WI38 (cell line): Measurements from ENCODE around the gene MMD.
"Not testable (repeated sequence)": the region's sequence is repeated elsewhere in the genome, so short reads cannot be mapped to it uniquely, and the experiment has no call there.

ENCODE experiments used
- H3K4me3 ChIP-seq: 2 replicates; pipeline ENCODE4 v1.5.1; 2011; ENCODE audit warnings: low read depth, mild to moderate bottlenecking, control low read depth, low read length
- CTCF ChIP-seq: IDR thresholded peaks from 2 replicates; pipeline ENCODE4 v1.5.1; 2012; ENCODE audit warnings: low read depth, mild to moderate bottlenecking, control low read depth, low read length

The MMD gene

GRCh38 chr17:55434721-55435120 is 13.1 kb upstream of the MMD start:
- TF ChIP-seq CTCF: no peak
- H3K4me3 ChIP-seq: no peak overlapping the region

GRCh38 chr17:55433629-55434422 is 12.2 kb upstream of the MMD start:
- H3K4me3 ChIP-seq: no peak overlapping the region; the same call in 1 of the 2 replicates
- no peak for TF ChIP-seq CTCF

GRCh38 chr17:55433029-55433628 is 11.5 kb upstream of the MMD start:
- TF ChIP-seq CTCF: no peak
- H3K4me3 ChIP-seq: no peak overlapping the region; the same call in 1 of the 2 replicates

- H3K4me3 ChIP-seq: no peak overlapping the region
- TF ChIP-seq CTCF: no peak
Measured at GRCh38 chr17:55432358-55433028, 10.9 kb upstream of the MMD start.

GRCh38 chr17:55431914-55432313 is 10.3 kb upstream of the MMD start:
- not testable (repeated sequence) for H3K4me3 ChIP-seq

- TF ChIP-seq CTCF: no peak
- H3K4me3 ChIP-seq: no peak overlapping the region
Measured at GRCh38 chr17:55430541-55431288, 9.1 kb upstream of the MMD start.

- TF ChIP-seq CTCF: no peak
Measured at GRCh38 chr17:55427587-55427882, 5.9 kb upstream of the MMD start.

More at GRCh38 chr17:55427587-55427882, 5.9 kb upstream of the MMD start:
- no peak overlapping the region for H3K4me3 ChIP-seq
